MV-4-11 (cell line): Measurements from ENCODE around the gene P2RX5.
A peak's percentile ranks its signal among the peaks of the same experiment; 100 is the strongest.
"Not testable (repeated sequence)": the region's sequence is repeated elsewhere in the genome, so short reads cannot be mapped to it uniquely, and the experiment has no call there.

ENCODE experiments used
- DNase-seq: peaks from one replicate; lab custom pipeline; 2025; lab: John Stamatoyannopoulos, UW

P2RX5 gene, protein sequence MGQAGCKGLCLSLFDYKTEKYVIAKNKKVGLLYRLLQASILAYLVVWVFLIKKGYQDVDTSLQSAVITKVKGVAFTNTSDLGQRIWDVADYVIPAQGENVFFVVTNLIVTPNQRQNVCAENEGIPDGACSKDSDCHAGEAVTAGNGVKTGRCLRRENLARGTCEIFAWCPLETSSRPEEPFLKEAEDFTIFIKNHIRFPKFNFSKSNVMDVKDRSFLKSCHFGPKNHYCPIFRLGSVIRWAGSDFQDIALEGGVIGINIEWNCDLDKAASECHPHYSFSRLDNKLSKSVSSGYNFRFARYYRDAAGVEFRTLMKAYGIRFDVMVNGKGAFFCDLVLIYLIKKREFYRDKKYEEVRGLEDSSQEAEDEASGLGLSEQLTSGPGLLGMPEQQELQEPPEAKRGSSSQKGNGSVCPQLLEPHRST

DNA sequence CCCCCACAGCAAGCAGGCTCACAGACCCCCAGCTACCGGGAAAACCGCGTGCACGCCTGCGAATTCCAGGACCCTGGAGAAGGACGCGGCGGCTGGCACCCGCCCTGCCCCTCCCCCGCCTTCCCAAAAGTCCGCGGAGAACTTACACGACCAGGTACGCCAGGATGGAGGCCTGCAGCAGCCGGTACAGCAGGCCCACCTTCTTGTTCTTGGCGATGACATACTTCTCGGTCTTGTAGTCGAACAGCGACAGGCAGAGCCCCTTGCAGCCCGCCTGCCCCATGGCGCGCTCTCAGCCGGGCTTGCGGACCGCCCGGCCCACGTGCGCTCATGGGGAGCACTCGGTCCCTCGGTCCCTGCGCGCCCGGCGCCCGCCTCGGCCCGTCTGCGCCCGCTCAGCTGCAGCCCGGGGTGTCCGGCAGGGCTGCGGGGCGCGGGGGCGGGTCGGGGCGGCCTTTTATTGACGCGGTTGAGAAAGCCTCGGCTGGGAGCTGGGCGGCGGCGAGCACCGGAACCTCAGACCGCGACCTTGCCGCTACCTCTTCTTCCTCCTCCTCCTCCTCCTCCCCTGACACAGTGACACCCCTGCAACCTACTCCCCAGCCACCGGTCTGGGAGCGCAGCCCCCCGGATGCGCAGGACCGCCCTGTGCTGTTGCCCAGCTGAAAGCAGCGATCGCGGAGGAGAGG is at the start of gene P2RX5:
Gene P2RX5, minus strand, starts transcription at position 433 of the 689 bp plus-strand sequence. Its CDS starts 150 bp downstream, at position 283.
- DNase-seq: peak; percentile 36

GRCh38 chr17:3745071-3745470 is 49.1 kb upstream of the P2RX5 start:
- DNase-seq: no peak

GRCh38 chr17:3744014-3744413 is 48.1 kb upstream of the P2RX5 start:
- no peak for DNase-seq

GRCh38 chr17:3740611-3741073 is 44.7 kb upstream of the P2RX5 start:
- peak; percentile 90 for DNase-seq

- no peak for DNase-seq
These were observed 43.6 kb upstream of the P2RX5 start for GRCh38 chr17:3739422-3740124.

GRCh38 chr17:3738562-3739295 is 42.8 kb upstream of the P2RX5 start:
- DNase-seq: no peak

GRCh38 chr17:3735515-3735914 is 39.6 kb upstream of the P2RX5 start:
- DNase-seq: peak; percentile 38

DNA sequence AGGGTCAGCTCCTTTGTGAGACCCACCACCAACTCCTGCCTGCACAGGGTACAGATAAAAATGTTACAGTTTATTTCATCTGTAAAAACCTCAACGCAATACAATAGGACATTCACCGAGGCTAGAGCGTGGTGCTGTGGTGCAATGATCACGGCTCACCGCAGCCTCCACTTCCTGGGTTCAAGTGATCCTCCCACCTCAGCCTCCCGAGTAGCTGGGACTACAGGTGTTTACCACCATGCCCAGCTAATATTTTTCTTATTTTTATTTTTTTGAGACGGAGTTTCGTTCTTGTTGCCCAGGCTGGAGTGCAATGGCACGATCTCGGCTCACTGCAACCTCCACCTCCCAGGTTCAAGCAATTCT is 38.9 kb upstream of the P2RX5 start:
- not testable (repeated sequence) for DNase-seq

- DNase-seq: no peak
These were observed 36.3 kb upstream of the P2RX5 start for GRCh38 chr17:3732210-3732621.

GRCh38 chr17:3730881-3731429 is 35.0 kb upstream of the P2RX5 start:
- DNase-seq: no peak

GRCh38 chr17:3729881-3730280 is 33.9 kb upstream of the P2RX5 start:
- no peak for DNase-seq

- DNase-seq: not testable (repeated sequence)
These were observed 32.1 kb upstream of the P2RX5 start for GRCh38 chr17:3728099-3728498.

DNA sequence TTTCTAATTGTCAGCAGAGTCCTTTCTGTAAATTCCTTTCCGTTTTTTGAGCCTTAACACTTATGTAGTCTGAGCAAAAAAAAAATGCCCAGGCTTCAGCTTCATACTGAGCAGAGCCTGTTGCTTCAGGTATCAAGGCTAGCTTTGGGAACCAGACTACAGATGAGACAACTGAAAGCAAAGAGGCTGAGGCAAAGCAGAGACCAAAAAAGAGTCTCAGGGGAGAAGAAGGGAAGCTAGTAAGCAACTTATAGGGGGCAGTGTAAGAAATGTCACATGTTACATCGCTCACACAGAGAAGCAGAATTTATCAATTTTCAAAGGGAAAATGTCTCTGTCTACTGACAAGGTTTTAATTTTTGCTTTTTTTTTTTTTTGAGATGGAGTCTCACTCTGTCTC is 31.1 kb upstream of the P2RX5 start:
- no peak for DNase-seq

- no peak for DNase-seq
These were observed 28.6 kb upstream of the P2RX5 start for GRCh38 chr17:3724378-3725077.

DNA sequence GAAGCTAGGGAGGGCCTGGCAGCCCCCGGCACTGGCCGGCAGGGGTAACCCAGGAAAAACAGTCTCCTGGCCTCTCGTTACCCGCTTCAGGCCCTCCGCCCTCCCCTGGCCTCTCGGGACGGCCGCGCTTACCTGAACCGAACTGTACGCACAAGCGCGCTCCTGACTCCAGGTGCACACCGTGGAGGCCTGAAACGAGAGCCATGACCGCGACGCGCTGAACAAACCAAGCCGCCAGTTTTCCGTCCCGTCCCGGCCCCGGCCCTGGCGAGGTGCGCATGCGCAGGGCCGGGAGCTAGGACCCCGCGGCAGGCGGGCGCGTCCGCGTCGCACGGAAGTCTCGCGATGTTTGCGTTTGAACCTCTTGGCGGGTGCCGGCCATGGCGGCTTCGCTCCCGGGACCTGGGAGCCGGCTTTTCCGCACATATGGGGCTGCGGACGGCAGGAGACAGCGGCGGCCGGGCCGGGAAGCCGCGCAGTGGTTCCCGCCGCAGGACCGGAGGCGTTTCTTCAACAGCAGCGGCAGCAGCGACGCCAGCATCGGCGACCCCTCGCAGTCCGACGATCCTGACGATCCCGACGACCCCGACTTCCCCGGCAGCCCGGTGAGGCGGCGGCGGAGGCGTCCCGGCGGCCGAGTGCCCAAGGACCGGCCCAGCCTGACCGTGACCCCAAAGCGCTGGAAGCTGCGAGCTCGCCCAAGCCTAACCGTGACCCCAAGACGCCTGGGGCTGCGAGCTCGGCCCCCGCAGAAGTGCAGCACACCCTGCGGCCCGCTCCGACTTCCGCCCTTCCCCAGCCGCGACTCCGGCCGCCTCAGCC is 27.8 kb upstream of the P2RX5 start, which contains the start of gene HASPIN:
Gene HASPIN, plus strand, starts transcription at position 348 of the 822 bp plus-strand sequence. Its CDS starts 33 bp downstream, at position 381.
- peak; percentile 87 for DNase-seq

GRCh38 chr17:3723188-3723555 is 27.2 kb upstream of the P2RX5 start:
- no peak for DNase-seq

DNA sequence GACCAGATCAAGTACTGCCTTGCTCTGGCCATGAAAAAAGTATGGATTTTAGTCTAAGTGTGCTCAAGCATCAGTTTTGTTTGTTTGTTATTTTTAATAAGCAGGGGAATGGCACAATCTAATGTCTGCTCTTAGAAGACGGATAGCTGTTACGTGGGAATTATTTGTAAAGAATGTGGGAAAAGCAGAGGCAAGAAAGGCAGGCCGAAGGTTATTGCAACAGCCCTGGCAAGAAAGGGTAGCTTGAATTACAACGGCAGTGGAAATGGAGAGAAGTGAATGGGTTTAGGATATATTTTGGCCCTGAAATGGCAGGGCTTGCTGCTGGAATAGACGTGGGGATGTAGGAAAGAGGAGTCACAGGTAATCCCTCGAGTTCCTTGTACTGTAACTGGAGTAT is 26.8 kb upstream of the P2RX5 start:
- no peak for DNase-seq

DNA sequence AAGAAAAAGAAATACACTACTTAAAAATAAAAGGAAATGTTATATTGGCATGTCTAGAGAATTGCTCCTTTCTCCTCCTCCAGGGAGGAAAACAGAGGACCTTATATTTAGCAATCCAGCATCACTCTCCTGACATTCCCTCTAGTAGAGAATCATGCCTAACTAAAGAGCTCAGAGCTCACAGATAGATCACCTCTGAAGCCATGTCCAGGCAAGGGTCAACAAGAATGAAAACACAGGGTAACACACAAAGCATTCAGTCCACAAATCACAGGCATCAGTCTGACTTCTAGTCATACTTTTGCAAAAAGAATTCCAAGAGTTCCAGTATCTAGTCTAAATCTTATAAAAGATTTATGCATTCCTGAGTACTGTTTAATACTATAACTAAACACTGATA is 23.3 kb upstream of the P2RX5 start:
- no peak for DNase-seq

DNA sequence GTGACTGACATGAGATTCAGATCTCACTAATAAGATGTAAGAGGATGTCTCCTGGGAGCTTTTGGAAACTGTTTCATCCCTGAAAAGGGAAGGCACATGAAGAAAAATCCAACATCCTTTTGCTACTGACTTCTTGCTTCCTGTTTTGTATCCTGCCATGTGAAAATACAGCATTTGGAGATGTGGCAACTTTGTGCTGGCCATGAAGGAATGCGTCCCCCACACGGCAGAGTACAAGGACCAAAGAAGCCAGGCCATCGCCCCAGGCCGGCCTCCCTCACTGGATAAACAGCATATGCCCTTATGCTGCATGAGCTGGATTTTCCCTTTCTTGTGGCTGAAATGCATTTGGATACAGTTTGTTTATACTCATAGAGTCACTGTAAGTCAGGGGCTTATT is 22.2 kb upstream of the P2RX5 start:
- DNase-seq: peak; percentile 20

DNA sequence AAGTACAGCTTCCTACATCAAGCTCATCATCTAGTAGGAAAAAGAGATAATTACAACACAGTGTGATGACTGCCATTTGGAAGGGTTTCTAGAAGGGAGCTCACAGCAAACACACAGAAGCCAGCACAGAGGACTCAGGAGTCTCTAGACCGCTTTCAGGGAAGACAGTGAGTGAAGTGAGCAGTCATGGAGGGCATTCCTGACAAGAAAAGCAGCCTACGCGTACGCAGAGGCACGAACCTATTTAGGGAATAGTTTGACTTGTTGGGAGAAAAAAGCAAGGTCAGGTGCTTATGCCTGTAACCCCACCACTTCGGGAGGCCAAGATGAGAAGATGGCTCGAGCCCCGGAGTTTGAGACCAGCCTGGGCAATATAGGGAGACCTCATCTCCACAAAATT is 19.3 kb upstream of the P2RX5 start:
- no peak for DNase-seq
